Measurements from ENCODE around the gene ADGRE2. TPM values are rescaled to one million over a fixed set of nuclear protein-coding genes. Genes with fewer than 3 reads are reported as not detected.
"Not testable (repeated sequence)": the region's sequence is repeated elsewhere in the genome, so short reads cannot be mapped to it uniquely, and the experiment has no call there.

ADGRE2 gene
- total and polyA plus RNA-seq, 7 experiments from 2014 or later: 0.07 to 66.6 (median 0.62) TPM

DNA sequence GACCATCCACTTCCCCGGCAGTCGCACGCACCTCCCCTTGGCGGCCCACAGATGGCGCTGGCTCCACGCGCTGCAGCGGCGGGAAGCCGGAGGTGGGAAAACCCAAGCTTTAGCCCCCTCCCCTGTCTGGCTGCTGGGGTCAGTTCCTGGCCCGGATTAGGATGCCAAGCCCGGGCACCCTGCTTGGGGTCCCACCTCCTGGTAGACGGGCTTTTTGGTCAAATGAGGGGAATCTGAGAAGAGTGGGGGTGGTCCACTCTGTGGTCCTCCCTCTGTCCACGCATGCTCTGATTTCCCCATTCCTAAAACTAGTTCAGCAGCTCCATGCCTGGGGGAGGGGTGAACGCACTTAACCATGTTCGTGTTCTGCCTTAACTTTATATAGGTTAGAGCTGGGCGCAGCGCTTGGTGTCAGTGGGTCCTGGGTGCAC lies 8.1 kb upstream of the ADGRE2 start:
- Histone ChIP-seq H3K27ac (ENCODE audit: low read depth, low read length) (no peak overlapping the region), H3K4me1 (ENCODE audit: control insufficient read depth in 2 of 2, insufficient read depth in 2 of 2, low read length in 2 of 2) (peaks cover 0 to 13% of the 10 kb centered on the region in 2 donors), H3K9me3 (ENCODE audit: control insufficient read depth in 2 of 3, low read length in 3 of 3) (no peaks in the 10 kb centered on the region), H3K27me3 (ENCODE audit: control insufficient read depth in 2 of 2, insufficient read depth in 2 of 2, low read length in 2 of 2) (no peaks in the 10 kb centered on the region), H3K4me3 (ENCODE audit: low read length) (no peak overlapping the region), H3K36me3 (ENCODE audit: control insufficient read depth in 2 of 3, insufficient read depth in 3 of 3, low read length in 3 of 3) (no peaks in the 10 kb centered on the region)
- Mint-ChIP-seq H3K27me3 (peaks cover 7 to 29% (median 17%) of the 10 kb centered on the region in 5 donors), H3K9me3 (peaks cover 0 to 14% (median 3%) of the 10 kb centered on the region in 11 donors), H3K27ac (peak overlapping the region in 1 of 9 donors; percentile 44), H3K36me3 (peaks cover 0 to 3% (median 0%) of the 10 kb centered on the region in 5 donors), H3K4me3 (peak overlapping the region in 5 of 10 donors; percentile 4 to 56 (median 45)), H3K4me1 (peaks cover 10 to 27% (median 21%) of the 10 kb centered on the region in 7 donors)
- intact Hi-C loops (cut with micrococcal nuclease): no loop called here
- no peak for ATAC-seq
- DNase-seq: peak in 2 of 9 donors; percentile 6 to 24
- ChIA-PET POLR2A (no interaction called here), CTCF (no interaction called here)

DNA sequence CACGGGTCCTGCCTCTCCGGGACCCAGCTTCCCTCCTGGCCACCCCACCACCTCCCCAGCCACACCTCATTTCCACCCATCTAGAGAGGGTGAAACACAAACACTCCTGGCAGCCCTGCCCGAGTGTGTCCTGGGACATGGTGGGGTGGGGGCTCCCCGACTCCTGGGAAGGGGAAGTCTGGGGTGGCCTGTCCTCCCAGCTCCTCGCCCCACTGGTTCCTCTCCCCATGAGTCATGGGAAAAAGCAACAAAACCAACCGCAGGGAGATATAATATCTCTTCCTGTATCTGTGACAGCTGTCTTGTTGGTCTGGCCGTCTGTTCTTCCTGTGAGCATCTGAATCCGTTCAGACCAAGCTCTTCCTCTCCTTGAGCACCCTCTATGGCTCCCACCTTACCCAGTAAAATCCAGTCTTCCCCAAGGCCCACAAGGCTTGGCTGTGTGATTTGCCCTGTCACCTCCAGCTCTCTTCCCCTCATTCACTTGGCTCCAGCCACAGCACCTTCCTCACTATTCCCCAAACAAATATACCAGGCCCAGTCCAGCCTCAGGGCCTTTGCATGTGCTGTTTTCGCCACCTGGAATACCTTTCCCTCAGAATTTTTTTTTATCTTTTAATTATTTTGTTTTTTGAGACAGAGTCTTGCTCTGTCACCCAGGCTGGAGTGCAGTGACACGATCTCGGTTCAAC lies 6.9 kb upstream of the ADGRE2 start:
- peaks cover 0 to 14% (median 3%) of the 10 kb centered on the region in 11 donors for H3K9me3 Mint-ChIP-seq
- peaks cover 0 to 13% of the 10 kb centered on the region in 2 donors for H3K4me1 ChIP-seq (ENCODE audit: control insufficient read depth in 2 of 2, insufficient read depth in 2 of 2, low read length in 2 of 2)
- POLR2A ChIA-PET: interaction anchor here (0.7 kb wide), 1 partner anchor 23 kb away, joined by 3 read pairs; no protein-coding TSS in a partner anchor
- H3K36me3 ChIP-seq (ENCODE audit: control insufficient read depth in 2 of 3, insufficient read depth in 3 of 3, low read length in 3 of 3); H3K27ac ChIP-seq (ENCODE audit: low read depth, low read length); H3K4me3 ChIP-seq (ENCODE audit: low read length); intact Hi-C loops (cut with micrococcal nuclease); H3K27me3 ChIP-seq (ENCODE audit: control insufficient read depth in 2 of 2, insufficient read depth in 2 of 2, low read length in 2 of 2); CTCF ChIA-PET; H3K36me3 Mint-ChIP-seq; DNase-seq; H3K9me3 ChIP-seq (ENCODE audit: control insufficient read depth in 2 of 3, low read length in 3 of 3): not testable (repeated sequence)
- H3K27me3 Mint-ChIP-seq: peaks cover 4 to 34% (median 15%) of the 10 kb centered on the region in 5 donors
- H3K27ac Mint-ChIP-seq: peak overlapping the region in 2 of 9 donors; percentile 63 to 66
- peaks cover 10 to 27% (median 21%) of the 10 kb centered on the region in 7 donors for H3K4me1 Mint-ChIP-seq
- H3K4me3 Mint-ChIP-seq: peak overlapping the region in 2 of 10 donors; percentile 49 to 60
- ATAC-seq: peak; percentile 85

DNA sequence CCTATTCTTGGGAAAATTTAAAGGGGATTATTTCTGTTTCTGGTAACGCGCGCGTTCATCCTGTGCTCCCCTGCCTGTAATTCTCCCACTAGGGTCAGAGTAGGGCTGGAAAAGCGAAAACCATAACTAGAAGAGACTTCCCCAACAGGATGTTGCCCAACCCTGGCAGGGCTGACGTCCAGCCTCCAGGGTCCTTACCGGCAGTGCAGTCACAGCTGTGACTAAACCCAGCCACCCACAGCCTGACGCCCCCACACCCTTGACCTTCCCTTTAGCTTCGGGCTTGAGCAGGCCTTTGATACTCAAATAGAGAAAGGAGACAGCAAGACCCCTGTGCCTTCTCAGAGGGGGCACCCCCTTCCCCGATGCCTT lies 6.4 kb upstream of the ADGRE2 start:
- POLR2A ChIA-PET; H3K36me3 Mint-ChIP-seq; H3K4me3 ChIP-seq (ENCODE audit: low read length); H3K36me3 ChIP-seq (ENCODE audit: control insufficient read depth in 2 of 3, insufficient read depth in 3 of 3, low read length in 3 of 3); CTCF ChIA-PET; H3K27ac ChIP-seq (ENCODE audit: low read depth, low read length); H3K27me3 ChIP-seq (ENCODE audit: control insufficient read depth in 2 of 2, insufficient read depth in 2 of 2, low read length in 2 of 2); intact Hi-C loops (cut with micrococcal nuclease); H3K9me3 ChIP-seq (ENCODE audit: control insufficient read depth in 2 of 3, low read length in 3 of 3); H3K4me3 Mint-ChIP-seq: not testable (repeated sequence)
- peaks cover 4 to 34% (median 15%) of the 10 kb centered on the region in 5 donors for H3K27me3 Mint-ChIP-seq
- peak overlapping the region in 2 of 9 donors; percentile 33 to 70 for H3K27ac Mint-ChIP-seq
- peaks cover 0 to 14% (median 3%) of the 10 kb centered on the region in 11 donors for H3K9me3 Mint-ChIP-seq
- peak; percentile 84 for ATAC-seq
- H3K4me1 ChIP-seq (ENCODE audit: control insufficient read depth in 2 of 2, insufficient read depth in 2 of 2, low read length in 2 of 2): peaks cover 0 to 13% of the 10 kb centered on the region in 2 donors
- H3K4me1 Mint-ChIP-seq: peaks cover 10 to 27% (median 21%) of the 10 kb centered on the region in 7 donors
- DNase-seq: peak in 1 of 9 donors; percentile 30

DNA sequence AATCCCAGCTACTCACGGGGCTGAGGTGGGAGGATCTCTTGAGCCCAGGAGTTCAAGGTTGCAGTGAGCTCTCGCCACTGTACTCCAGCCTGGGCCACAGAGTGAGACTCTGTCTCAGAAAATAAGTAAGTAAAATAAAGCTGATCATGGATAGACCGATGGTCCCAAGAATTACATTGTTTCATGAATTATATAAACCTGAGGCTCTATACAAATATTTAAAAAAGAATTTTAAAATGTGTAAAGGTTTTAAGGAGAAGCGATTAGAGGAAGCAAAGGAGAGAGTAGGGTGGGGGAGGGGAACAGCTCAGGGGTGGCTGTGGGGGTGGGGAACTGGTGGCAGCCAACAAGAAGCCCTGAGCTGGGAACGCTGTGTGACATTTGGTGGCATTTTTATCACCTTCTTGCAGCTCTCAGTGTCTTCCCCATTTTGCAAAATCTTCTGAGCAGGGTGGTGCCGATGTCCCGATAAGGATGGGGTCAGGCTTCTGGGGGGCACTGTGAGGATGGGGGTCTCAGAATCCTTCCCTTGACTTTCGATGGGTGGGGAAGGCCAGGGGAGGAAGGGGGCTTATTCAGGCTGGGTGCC lies 5.1 kb upstream of the ADGRE2 start:
- H3K27me3 Mint-ChIP-seq: peaks cover 6 to 44% (median 25%) of the 10 kb centered on the region in 5 donors
- H3K4me1 ChIP-seq (ENCODE audit: control insufficient read depth in 2 of 2, insufficient read depth in 2 of 2, low read length in 2 of 2): peaks cover 0 to 13% of the 10 kb centered on the region in 2 donors
- H3K9me3 ChIP-seq (ENCODE audit: control insufficient read depth in 2 of 3, low read length in 3 of 3); H3K27ac ChIP-seq (ENCODE audit: low read depth, low read length); H3K36me3 ChIP-seq (ENCODE audit: control insufficient read depth in 2 of 3, insufficient read depth in 3 of 3, low read length in 3 of 3); CTCF ChIA-PET; intact Hi-C loops (cut with micrococcal nuclease); H3K4me3 ChIP-seq (ENCODE audit: low read length); H3K27me3 ChIP-seq (ENCODE audit: control insufficient read depth in 2 of 2, insufficient read depth in 2 of 2, low read length in 2 of 2); H3K4me3 Mint-ChIP-seq; POLR2A ChIA-PET; DNase-seq; H3K27ac Mint-ChIP-seq; H3K36me3 Mint-ChIP-seq: not testable (repeated sequence)
- peak; percentile 36 for ATAC-seq
- H3K4me1 Mint-ChIP-seq: peaks cover 10 to 25% (median 21%) of the 10 kb centered on the region in 7 donors
- H3K9me3 Mint-ChIP-seq: peaks cover 0 to 11% (median 3%) of the 10 kb centered on the region in 11 donors

DNA sequence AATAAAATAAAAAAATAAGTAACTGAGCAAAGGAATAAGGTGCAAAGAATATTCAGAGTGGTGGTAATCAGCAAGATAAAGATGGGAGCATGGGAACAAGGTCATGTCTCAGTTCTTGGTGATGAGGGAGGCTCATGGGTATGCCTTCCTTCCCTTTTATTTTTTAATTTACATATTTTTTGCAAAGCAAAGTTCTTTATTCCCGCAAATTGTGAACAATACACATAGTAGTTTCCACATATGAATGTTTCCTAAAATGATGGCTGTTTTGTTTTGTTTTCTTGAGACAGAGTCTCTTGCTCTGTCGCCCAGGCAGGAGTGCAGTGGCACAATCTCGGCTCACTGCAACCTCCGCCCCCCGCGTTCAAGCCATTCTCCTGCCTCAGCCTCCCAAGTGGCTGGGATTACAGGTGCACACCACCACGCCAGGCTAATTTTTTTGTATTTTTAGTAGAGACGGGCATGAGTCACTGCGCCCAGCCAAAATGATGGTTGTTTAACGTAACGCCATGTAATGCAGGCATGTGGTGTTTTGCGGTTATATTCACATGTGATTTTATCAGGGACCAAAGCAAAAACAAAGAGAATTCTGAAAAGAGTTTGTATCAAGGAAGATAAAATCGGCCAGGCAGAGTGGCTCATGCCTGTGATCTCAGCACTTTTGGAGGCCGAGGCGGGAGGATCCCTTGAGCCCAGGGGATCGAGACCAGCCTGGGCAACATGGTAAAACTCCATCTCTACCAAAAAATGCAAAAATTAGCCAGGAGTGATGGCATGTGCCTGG lies 4.5 kb upstream of the ADGRE2 start:
- Histone ChIP-seq H3K9me3 (ENCODE audit: control insufficient read depth in 2 of 3, low read length in 3 of 3) (no peaks in the 10 kb centered on the region), H3K27me3 (ENCODE audit: control insufficient read depth in 2 of 2, insufficient read depth in 2 of 2, low read length in 2 of 2) (no peaks in the 10 kb centered on the region), H3K36me3 (ENCODE audit: control insufficient read depth in 2 of 3, insufficient read depth in 3 of 3, low read length in 3 of 3) (no peaks in the 10 kb centered on the region), H3K4me1 (ENCODE audit: control insufficient read depth in 2 of 2, insufficient read depth in 2 of 2, low read length in 2 of 2) (peaks cover 0 to 13% of the 10 kb centered on the region in 2 donors), H3K4me3 (ENCODE audit: low read length) (no peak overlapping the region), H3K27ac (ENCODE audit: low read depth, low read length) (no peak overlapping the region)
- Mint-ChIP-seq H3K27ac (no peak overlapping the region), H3K36me3 (peaks cover 0 to 3% (median 0%) of the 10 kb centered on the region in 5 donors), H3K4me3 (no peak overlapping the region), H3K9me3 (peaks cover 0 to 5% (median 0%) of the 10 kb centered on the region in 11 donors), H3K4me1 (peaks cover 10 to 21% (median 19%) of the 10 kb centered on the region in 7 donors), H3K27me3 (peaks cover 8 to 48% (median 31%) of the 10 kb centered on the region in 5 donors)
- POLR2A ChIA-PET: no interaction called here
- ATAC-seq: no peak
- no peak for DNase-seq
- CTCF ChIA-PET: no interaction called here
- intact Hi-C loops (cut with micrococcal nuclease): no loop called here

DNA sequence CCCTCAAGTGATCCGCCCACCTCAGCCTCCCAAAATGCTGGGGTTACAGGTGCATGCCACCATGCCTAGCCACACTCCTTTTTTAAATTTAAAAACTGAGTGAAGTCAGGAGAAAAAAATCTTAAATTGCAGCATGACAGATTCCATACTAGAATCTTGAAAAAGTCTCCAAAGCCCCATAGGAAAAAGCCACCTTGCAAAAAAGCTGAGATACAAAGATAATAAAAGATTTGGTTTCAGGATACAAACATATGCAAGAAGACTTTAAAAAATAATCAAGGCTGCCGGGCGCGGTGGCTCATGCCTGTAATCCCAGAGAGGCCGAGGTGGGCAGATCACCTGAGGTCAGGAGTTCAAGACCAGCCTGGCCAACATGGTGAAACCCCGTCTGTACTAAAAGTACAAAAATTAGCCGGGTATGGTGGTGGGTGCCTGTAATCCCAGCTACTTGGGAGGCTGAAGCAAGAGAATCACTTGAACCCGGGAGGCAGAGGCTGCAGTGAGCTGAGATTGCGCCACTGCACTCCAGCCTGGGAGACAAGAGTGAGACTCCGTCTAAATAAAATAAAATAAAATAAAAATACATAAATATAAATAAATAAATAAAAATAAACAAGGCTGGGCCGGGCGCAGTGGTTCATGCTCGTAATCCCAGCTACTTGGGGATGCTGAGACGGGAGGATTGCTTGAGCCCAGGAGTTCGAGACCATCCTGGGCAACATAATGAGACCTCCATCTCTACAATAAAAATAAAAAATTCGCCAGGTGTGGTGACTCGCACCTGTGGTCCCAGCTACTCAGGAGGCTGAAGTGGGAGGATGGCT lies 3.6 kb upstream of the ADGRE2 start:
- Mint-ChIP-seq H3K4me1 (peaks cover 11 to 17% (median 15%) of the 10 kb centered on the region in 7 donors), H3K27me3 (peaks cover 14 to 51% (median 35%) of the 10 kb centered on the region in 5 donors)
- H3K4me3 ChIP-seq (ENCODE audit: low read length); H3K4me1 ChIP-seq (ENCODE audit: control insufficient read depth in 2 of 2, insufficient read depth in 2 of 2, low read length in 2 of 2); intact Hi-C loops (cut with micrococcal nuclease); CTCF ChIA-PET; H3K27me3 ChIP-seq (ENCODE audit: control insufficient read depth in 2 of 2, insufficient read depth in 2 of 2, low read length in 2 of 2); H3K4me3 Mint-ChIP-seq; H3K27ac ChIP-seq (ENCODE audit: low read depth, low read length); H3K9me3 ChIP-seq (ENCODE audit: control insufficient read depth in 2 of 3, low read length in 3 of 3); ATAC-seq; H3K27ac Mint-ChIP-seq; DNase-seq; H3K36me3 Mint-ChIP-seq; H3K9me3 Mint-ChIP-seq; H3K36me3 ChIP-seq (ENCODE audit: control insufficient read depth in 2 of 3, insufficient read depth in 3 of 3, low read length in 3 of 3); POLR2A ChIA-PET: not testable (repeated sequence)

All from naive thymus-derived CD4-positive, alpha-beta T cell (primary cell).